Activated T-cell treated with anti-CD3 and anti-CD28 coated beads, Interleukin-2, amount 50 U/mL, for 72 hours (primary cell): ENCODE results near the gene RDH11. TPM values are rescaled to one million over a fixed set of nuclear protein-coding genes. Genes with fewer than 3 reads are reported as not detected.

Experiments used
- ATAC-seq, 2 donors: fragments of 150-1000 bp; cut with Tn5 transposase; replicated peaks in 1 of 2; 2 replicates each; pipeline ENCODE4 v1.10.0; 2021; ENCODE audit warnings: moderate library complexity in 2 of 2, mild to moderate bottlenecking in 1 of 2
- DNase-seq, 2 donors: peaks; one replicate each; pipeline ENCODE4 v3.0.0; 2021 to 2022; ENCODE audit warnings: mixed read lengths in 1 of 2
- H3K27ac Mint-ChIP-seq: one replicate; pipeline ENCODE4 v1.8.0; 2022; ENCODE audit warnings: mild to moderate bottlenecking, moderate library complexity, mixed read lengths
- H3K27me3 Mint-ChIP-seq: one replicate; pipeline ENCODE4 v1.8.0; 2022; ENCODE audit warnings: low read depth, mixed read lengths
- H3K36me3 Mint-ChIP-seq, 2 donors: one replicate each; pipeline ENCODE4 v1.8.0; 2022; ENCODE audit warnings: mixed read lengths in 2 of 2, mild to moderate bottlenecking in 1 of 2; ENCODE audit not compliant: insufficient read depth in 2 of 2
- H3K4me1 Mint-ChIP-seq: one replicate; pipeline ENCODE4 v1.8.0; 2022; ENCODE audit warnings: low read depth, mixed read lengths
- H3K4me3 Mint-ChIP-seq, 2 donors: one replicate each; pipeline ENCODE4 v1.8.0; 2022; ENCODE audit warnings: mild to moderate bottlenecking in 2 of 2, mixed read lengths in 2 of 2, moderate library complexity in 2 of 2
- H3K9me3 Mint-ChIP-seq, 2 donors: one replicate each; pipeline ENCODE4 v1.8.0; 2022; ENCODE audit warnings: mixed read lengths in 2 of 2
- total RNA-seq, 2 donors: library from RNA; stranded (reverse); gene quantifications; one replicate each; pipeline ENCODE4 v1.2.3, GENCODE V29; 2022

Gene RDH11
- total RNA-seq, 2 donors from 2014 or later = 47.4 to 49.9 TPM

DNA sequence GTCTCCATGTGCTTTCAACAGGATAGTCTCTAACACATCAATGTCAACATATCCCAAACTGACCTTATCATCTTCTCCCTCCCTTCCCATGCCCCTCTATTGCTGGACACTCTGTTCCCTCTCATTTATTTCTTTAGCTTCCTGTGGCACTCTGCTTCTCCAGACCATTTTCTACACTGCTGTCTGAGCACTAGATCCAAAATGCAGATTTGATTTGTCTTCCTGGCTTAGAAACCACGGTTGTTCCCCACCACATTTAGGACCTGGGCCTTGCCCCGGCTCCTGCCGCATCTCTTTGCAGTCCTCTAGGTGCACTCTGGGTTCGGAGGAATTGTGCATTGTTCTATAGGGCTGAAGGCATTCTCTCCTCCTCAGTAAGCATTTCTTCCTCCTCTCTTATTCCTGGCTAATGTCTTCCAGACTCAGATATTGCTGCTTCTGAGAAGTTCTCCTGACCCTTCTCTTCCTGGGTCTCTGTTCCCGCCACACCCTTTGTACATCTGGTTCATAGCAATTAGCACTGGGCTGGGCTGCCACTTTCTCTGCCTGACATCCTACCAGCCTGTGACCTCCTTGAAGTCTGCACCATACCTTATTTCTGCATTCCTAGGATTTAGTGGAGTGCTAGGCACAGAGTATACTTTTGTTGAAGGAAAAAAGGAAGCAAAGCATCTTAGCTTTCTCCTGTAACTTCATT, 62.0 kb downstream of the RDH11 start:
- Mint-ChIP-seq H3K4me1 (peaks cover 9% of the 10 kb centered on the region), H3K9me3 (no peaks in the 10 kb centered on the region), H3K27ac (peak overlapping the region; percentile 21), H3K36me3 (no peaks in the 10 kb centered on the region), H3K4me3 (no peak overlapping the region), H3K27me3 (no peaks in the 10 kb centered on the region)
- ATAC-seq (no peak), DNase-seq (no peak)

GRCh38 chr14:67630938-67631337, 64.6 kb downstream of the RDH11 start:
- H3K27ac Mint-ChIP-seq = no peak overlapping the region
- no peaks in the 10 kb centered on the region for H3K27me3 Mint-ChIP-seq
- H3K36me3 Mint-ChIP-seq = no peaks in the 10 kb centered on the region
- no peak for DNase-seq
- H3K9me3 Mint-ChIP-seq = no peaks in the 10 kb centered on the region
- ATAC-seq = no peak
- no peak overlapping the region for H3K4me3 Mint-ChIP-seq
- peaks cover 1% of the 10 kb centered on the region for H3K4me1 Mint-ChIP-seq

DNA sequence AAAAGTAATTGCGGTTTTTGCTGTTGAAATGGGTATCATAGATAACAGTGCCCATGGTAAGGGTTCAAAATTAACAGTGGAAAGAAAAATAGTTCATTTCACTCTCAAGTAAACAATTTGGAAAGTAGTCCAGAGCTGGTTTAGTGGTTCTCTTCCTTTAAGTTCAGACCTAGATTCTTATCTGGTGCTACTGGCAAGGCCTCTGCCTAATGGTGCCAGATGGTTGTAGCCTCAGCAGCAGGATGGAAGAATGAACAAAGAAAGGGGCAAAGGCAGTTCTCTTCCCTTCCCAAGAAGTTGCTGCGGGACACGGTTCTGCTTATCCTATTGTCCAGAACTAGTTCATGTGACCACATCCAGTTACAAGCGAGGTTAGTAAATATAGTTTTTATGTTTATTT, 65.4 kb downstream of the RDH11 start:
- H3K4me3 Mint-ChIP-seq = no peak overlapping the region
- no peak overlapping the region for H3K27ac Mint-ChIP-seq
- no peaks in the 10 kb centered on the region for H3K27me3 Mint-ChIP-seq

DNA sequence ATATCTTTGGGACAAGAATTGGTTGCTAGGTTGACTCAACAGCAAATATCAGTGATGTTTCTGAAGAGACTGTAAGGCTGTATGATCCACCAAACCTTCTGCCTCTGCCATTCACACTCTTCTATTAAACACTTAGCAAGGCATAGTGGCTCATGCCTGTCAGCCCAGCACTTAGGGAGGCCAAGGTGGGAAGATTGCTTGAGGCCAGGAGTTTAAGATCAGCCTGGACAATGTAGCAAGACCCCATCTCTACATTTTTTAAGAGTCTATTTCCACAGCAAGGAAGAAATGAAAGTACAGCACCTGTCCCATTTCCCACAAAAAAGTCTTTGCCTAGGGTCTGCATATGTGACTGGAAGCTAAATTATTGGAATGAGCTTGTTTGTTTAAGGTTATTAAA, 68.0 kb downstream of the RDH11 start:
- no peak overlapping the region for H3K27ac Mint-ChIP-seq
- no peaks in the 10 kb centered on the region for H3K27me3 Mint-ChIP-seq
- H3K36me3 Mint-ChIP-seq = no peaks in the 10 kb centered on the region
- H3K9me3 Mint-ChIP-seq = no peaks in the 10 kb centered on the region
- DNase-seq (no peak), ATAC-seq (no peak)
- peaks cover 13% of the 10 kb centered on the region for H3K4me1 Mint-ChIP-seq
- H3K4me3 Mint-ChIP-seq = no peak overlapping the region

More for the DNA sequence above, 65.4 kb downstream of the RDH11 start:
- ATAC-seq (no peak), DNase-seq (no peak)
- no peaks in the 10 kb centered on the region for H3K36me3 Mint-ChIP-seq
- H3K4me1 Mint-ChIP-seq = no peaks in the 10 kb centered on the region
- H3K9me3 Mint-ChIP-seq = no peaks in the 10 kb centered on the region

Other genes starting within 250 kb of the RDH11 start
- under 1 TPM; 0.32 to 0.79 TPM for gene TMEM229B, start 207.0 kb downstream of the RDH11 start, total RNA-seq
- 1 to 10 TPM; 1.0 to 1.2 TPM for gene PLEKHH1, start 162.5 kb downstream of the RDH11 start, total RNA-seq
- gene PIGH, start 95.5 kb downstream of the RDH11 start, total RNA-seq = 10 to 100 TPM; 19.7 to 30.4 TPM
- 10 to 100 TPM in 1 of 2 donors, 1 to 10 TPM in 1; 8.5 to 12.1 TPM for gene ARG2, start 75.8 kb downstream of the RDH11 start, total RNA-seq
- 10 to 100 TPM; 65.7 to 71.3 TPM for gene VTI1B, start 21.1 kb downstream of the RDH11 start, total RNA-seq
- gene RDH12, start 6.1 kb upstream of the RDH11 start, total RNA-seq = not detected
- gene ZFYVE26, start 120.8 kb upstream of the RDH11 start, total RNA-seq = 10 to 100 TPM; 13.7 to 15.4 TPM
- 10 to 100 TPM; 42.6 to 50.0 TPM for gene RAD51B, start 124.0 kb upstream of the RDH11 start, total RNA-seq